SU-DHL-6 (cell line): Measurements from ENCODE around the gene GPRC5D.

ENCODE experiments used
- H2AFZ ChIP-seq: fragments of 200-600 bp; sonication (generic); 2 replicates; pipeline ENCODE4 v1.6.1; 2014; ENCODE audit warnings: low read depth, mild to moderate bottlenecking, moderate library complexity, mixed read lengths, antibody characterized with exemption, low read length; ENCODE audit not compliant: severe bottlenecking
- H3F3A ChIP-seq: fragments of 200-600 bp; shearing (Covaris generic); 2 replicates; pipeline ENCODE4 v1.6.0; 2016; ENCODE audit warnings: antibody characterized with exemption, mild to moderate bottlenecking; ENCODE audit not compliant: insufficient read depth
- H3K27ac ChIP-seq: fragments of 200-600 bp; sonication (generic); 2 replicates; pipeline ENCODE4 v1.5.1; 2016; ENCODE audit warnings: low read depth, mild to moderate bottlenecking, low read length, moderate library complexity, mixed read lengths
- H3K27me3 ChIP-seq: fragments of 200-600 bp; sonication (generic), shearing (Covaris generic); 2 replicates; pipeline ENCODE4 v1.6.0; 2014; ENCODE audit warnings: mild to moderate bottlenecking, low read length
- H3K36me3 ChIP-seq: fragments of 200-600 bp; sonication (generic); 2 replicates; pipeline ENCODE4 v1.6.1; 2014; ENCODE audit warnings: mild to moderate bottlenecking, low read length, mixed read lengths
- H3K4me2 ChIP-seq: fragments of 300-600, 200-600 bp; shearing (Covaris generic), sonication (generic); 2 replicates; pipeline ENCODE4 v1.6.0; 2014; ENCODE audit warnings: low read length, low read depth, mild to moderate bottlenecking; ENCODE audit not compliant: poor library complexity, severe bottlenecking
- H3K4me3 ChIP-seq: fragments of 200-600 bp; sonication (generic); 2 replicates; pipeline ENCODE4 v1.5.1; 2014; ENCODE audit warnings: antibody characterized with exemption, low read length, mild to moderate bottlenecking, mixed read lengths; ENCODE audit not compliant: insufficient read depth, poor library complexity, severe bottlenecking
- H3K79me2 ChIP-seq: fragments of 200-600 bp; sonication (generic); 2 replicates; pipeline ENCODE4 v1.6.1; 2014; ENCODE audit warnings: mild to moderate bottlenecking, low read length, moderate library complexity; ENCODE audit not compliant: insufficient read depth
- H3K9ac ChIP-seq: fragments of 200-600 bp; sonication (generic); 2 replicates; pipeline ENCODE4 v1.7.0; 2014; ENCODE audit warnings: mild to moderate bottlenecking, low read length
- H3K9me2 ChIP-seq: fragments of 200-600 bp; sonication (generic); replicated peaks from 2 replicates; pipeline ENCODE4 v1.6.1; 2014; ENCODE audit warnings: low read length; ENCODE audit not compliant: insufficient read depth
- H3K9me3 ChIP-seq: fragments of 200-600 bp; sonication (generic); 2 replicates; pipeline ENCODE4 v1.6.1; 2014; ENCODE audit warnings: low read length, mixed read lengths; ENCODE audit not compliant: insufficient read depth
- H4K20me1 ChIP-seq: fragments of 200-600 bp; sonication (generic); 2 replicates; pipeline ENCODE4 v1.6.1; 2014; ENCODE audit warnings: low read depth, mild to moderate bottlenecking, antibody characterized with exemption, low read length, moderate library complexity, mixed read lengths
- EZH2phosphoT487 ChIP-seq: fragments of 200-600 bp; sonication (generic), shearing (Covaris generic); conservative IDR thresholded peaks from 2 replicates; pipeline ENCODE4 v1.6.1; 2018; ENCODE audit warnings: mild to moderate bottlenecking, antibody characterized with exemption, low read length, moderate library complexity, mixed read lengths
- TF ChIP-seq, protein P1 (sequence below): fragments of 200-600 bp; sonication (generic); IDR thresholded peaks from one replicate; pipeline ENCODE4 v1.5.1; 2017; ENCODE audit warnings: antibody characterized with exemption, mild to moderate bottlenecking, low read length, moderate library complexity; ENCODE audit not compliant: insufficient read depth, poor library complexity, severe bottlenecking

Gene GPRC5D

DNA sequence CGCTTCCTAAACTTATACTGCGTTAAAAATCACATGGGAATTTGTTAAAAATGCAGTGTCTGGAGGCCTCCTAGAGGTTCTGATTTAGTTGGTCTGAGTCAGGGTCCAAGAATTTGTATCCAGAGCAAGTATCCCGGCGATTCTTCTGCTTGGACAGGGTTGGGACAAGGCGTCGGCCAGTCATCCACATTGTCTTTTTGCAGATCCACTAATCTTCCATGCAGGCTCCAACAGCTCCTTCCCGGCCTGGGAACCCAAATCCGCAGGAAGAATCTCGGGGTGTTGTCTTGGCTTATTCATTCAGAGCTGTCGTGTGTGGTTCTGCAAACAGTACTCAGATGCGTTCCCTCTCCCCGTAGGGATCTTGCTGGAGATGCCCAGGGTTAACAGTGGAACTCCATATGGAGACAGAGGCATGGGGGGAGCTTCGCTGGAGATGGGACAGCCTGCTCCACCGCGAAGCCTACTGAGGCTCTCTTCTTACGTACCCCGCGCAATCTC, 25.3 kb downstream of the GPRC5D start:
- Histone ChIP-seq H3K9ac (no peak overlapping the region), H4K20me1 (no peaks in the 10 kb centered on the region), H3K9me2 (no peaks in the 10 kb centered on the region), H3F3A (no peaks in the 10 kb centered on the region), H3K27me3 (no peaks in the 10 kb centered on the region), H3K27ac (no peak overlapping the region), H2AFZ (no peak overlapping the region), H3K36me3 (no peaks in the 10 kb centered on the region), H3K4me3 (no peak overlapping the region), H3K79me2 (no peaks in the 10 kb centered on the region), H3K9me3 (no peaks in the 10 kb centered on the region), H3K4me2 (no peak overlapping the region)
- no peak for TF ChIP-seq EZH2phosphoT487
- TF ChIP-seq, protein P1, sequence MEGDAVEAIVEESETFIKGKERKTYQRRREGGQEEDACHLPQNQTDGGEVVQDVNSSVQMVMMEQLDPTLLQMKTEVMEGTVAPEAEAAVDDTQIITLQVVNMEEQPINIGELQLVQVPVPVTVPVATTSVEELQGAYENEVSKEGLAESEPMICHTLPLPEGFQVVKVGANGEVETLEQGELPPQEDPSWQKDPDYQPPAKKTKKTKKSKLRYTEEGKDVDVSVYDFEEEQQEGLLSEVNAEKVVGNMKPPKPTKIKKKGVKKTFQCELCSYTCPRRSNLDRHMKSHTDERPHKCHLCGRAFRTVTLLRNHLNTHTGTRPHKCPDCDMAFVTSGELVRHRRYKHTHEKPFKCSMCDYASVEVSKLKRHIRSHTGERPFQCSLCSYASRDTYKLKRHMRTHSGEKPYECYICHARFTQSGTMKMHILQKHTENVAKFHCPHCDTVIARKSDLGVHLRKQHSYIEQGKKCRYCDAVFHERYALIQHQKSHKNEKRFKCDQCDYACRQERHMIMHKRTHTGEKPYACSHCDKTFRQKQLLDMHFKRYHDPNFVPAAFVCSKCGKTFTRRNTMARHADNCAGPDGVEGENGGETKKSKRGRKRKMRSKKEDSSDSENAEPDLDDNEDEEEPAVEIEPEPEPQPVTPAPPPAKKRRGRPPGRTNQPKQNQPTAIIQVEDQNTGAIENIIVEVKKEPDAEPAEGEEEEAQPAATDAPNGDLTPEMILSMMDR: no peak

DNA sequence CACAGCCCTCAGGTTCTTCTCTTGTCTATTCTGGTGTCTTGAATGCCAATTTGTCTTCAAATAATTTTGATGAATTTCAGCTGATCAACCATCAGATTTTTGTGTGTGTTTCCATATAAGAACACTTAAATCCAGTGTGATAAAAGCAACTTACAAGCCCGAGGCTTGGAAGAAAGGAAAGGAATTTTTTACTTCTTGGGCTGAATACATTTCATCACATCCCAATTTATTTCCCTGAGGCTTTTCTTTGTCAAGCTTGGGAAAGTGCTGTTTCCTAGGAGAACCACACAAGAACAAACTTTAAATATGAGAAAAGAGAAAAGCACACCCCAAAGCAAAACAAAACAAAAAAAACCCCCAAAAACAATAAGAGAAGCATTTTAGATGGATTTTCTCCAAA, 26.6 kb downstream of the GPRC5D start:
- Histone ChIP-seq H3K27ac (no peak overlapping the region), H3K79me2 (no peaks in the 10 kb centered on the region), H3K27me3 (no peaks in the 10 kb centered on the region), H3K9me3 (no peaks in the 10 kb centered on the region), H3K4me3 (no peak overlapping the region), H3K4me2 (no peak overlapping the region), H2AFZ (no peak overlapping the region), H3F3A (no peaks in the 10 kb centered on the region), H3K36me3 (no peaks in the 10 kb centered on the region), H4K20me1 (no peaks in the 10 kb centered on the region), H3K9me2 (no peaks in the 10 kb centered on the region), H3K9ac (no peak overlapping the region)
- TF ChIP-seq EZH2phosphoT487: no peak
- TF ChIP-seq, protein P1: no peak

DNA sequence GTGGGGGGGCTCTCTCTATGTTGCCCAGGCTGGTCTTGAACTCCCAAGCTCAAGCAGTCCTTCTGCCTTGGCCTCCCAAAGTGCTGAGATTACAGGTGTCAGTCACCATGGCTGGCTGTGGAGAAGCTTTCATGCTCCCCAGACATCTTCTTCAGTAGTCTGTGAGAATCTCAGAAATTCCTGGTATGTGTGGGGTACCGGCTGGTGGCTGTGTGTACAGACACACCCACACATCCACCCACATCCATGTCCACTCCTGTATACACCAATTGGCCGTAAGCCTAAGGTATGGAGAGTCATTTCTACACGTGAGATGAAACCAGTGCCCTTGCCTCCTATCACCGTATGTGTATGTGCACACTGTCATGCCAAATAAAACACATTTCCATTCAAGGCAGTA, 27.8 kb downstream of the GPRC5D start:
- Histone ChIP-seq H3K9me3 (no peaks in the 10 kb centered on the region), H3K36me3 (no peaks in the 10 kb centered on the region), H3K9me2 (no peaks in the 10 kb centered on the region), H3K27ac (no peak overlapping the region), H4K20me1 (no peaks in the 10 kb centered on the region), H3K4me2 (no peak overlapping the region), H3K9ac (no peak overlapping the region), H3K27me3 (no peaks in the 10 kb centered on the region), H3K4me3 (no peak overlapping the region), H2AFZ (no peak overlapping the region), H3K79me2 (no peaks in the 10 kb centered on the region), H3F3A (no peaks in the 10 kb centered on the region)
- TF ChIP-seq, protein P1: no peak
- no peak for TF ChIP-seq EZH2phosphoT487
